Neural cell (in vitro differentiated cells): ENCODE measurements around the gene TFR2. TPM values are rescaled to one million over a fixed set of nuclear protein-coding genes. Genes with fewer than 3 reads are reported as not detected.
A peak's percentile ranks its signal among the peaks of the same experiment; 100 is the strongest.

Experiments
- H2AFZ ChIP-seq: fragments of 200-600, 300-800 bp; sonication (generic), shearing (Covaris generic); 2 replicates; pipeline ENCODE4 v1.6.0; 2014; ENCODE audit warnings: low read depth, mild to moderate bottlenecking, antibody characterized with exemption, low read length, moderate library complexity
- H3F3A ChIP-seq: fragments of 200-600 bp; shearing (Covaris generic); 2 replicates; pipeline ENCODE4 v1.6.1; 2016; ENCODE audit warnings: mild to moderate bottlenecking, moderate library complexity, mixed read lengths, antibody characterized with exemption, low read length; ENCODE audit not compliant: insufficient read depth, poor library complexity, severe bottlenecking
- H3K27ac ChIP-seq: fragments of 200-600, 300-800 bp; sonication (generic), shearing (Covaris generic); 2 replicates; pipeline ENCODE4 v1.5.1; 2014; ENCODE audit warnings: mild to moderate bottlenecking, low read length, moderate library complexity
- H3K27me3 ChIP-seq: fragments of 300-800, 200-600 bp; sonication (generic), shearing (Covaris generic); 2 replicates; pipeline ENCODE4 v1.6.0; 2014; ENCODE audit warnings: mild to moderate bottlenecking, low read depth, low read length, moderate library complexity; ENCODE audit not compliant: insufficient read depth
- H3K36me3 ChIP-seq: fragments of 300-800, 200-600 bp; sonication (generic), shearing (Covaris generic); 2 replicates; pipeline ENCODE4 v1.5.1; 2014; ENCODE audit warnings: mild to moderate bottlenecking, antibody characterized with exemption, low read length, moderate library complexity; ENCODE audit not compliant: insufficient read depth
- H3K4me2 ChIP-seq: fragments of 300-800, 200-600 bp; sonication (generic), shearing (Covaris generic); 2 replicates; pipeline ENCODE4 v1.6.0; 2014; ENCODE audit warnings: mild to moderate bottlenecking, low read length
- H3K4me3 ChIP-seq: fragments of 300-800, 200-600 bp; sonication (generic), shearing (Covaris generic); 2 replicates; pipeline ENCODE4 v1.5.1; 2014; ENCODE audit warnings: mild to moderate bottlenecking, low read length, moderate library complexity
- H3K79me2 ChIP-seq: fragments of 200-600 bp; shearing (Covaris generic); replicated peaks from 2 replicates; pipeline ENCODE4 v1.6.0; 2014; ENCODE audit warnings: mild to moderate bottlenecking, low read length, moderate library complexity; ENCODE audit not compliant: insufficient read depth
- H3K9ac ChIP-seq: fragments of 300-800, 200-600 bp; sonication (generic), shearing (Covaris generic); 2 replicates; pipeline ENCODE4 v1.6.1; 2016; ENCODE audit warnings: mild to moderate bottlenecking, low read length, mixed read lengths
- H3K9me2 ChIP-seq: fragments of 200-600 bp; shearing (Covaris generic); 2 replicates; pipeline ENCODE4 v1.6.1; 2016; ENCODE audit warnings: mild to moderate bottlenecking, low read length, mixed read lengths; ENCODE audit not compliant: insufficient read depth
- H3K9me3 ChIP-seq: fragments of 200-600, 300-800 bp; sonication (generic), shearing (Covaris generic); 2 replicates; pipeline ENCODE4 v1.6.1; 2016; ENCODE audit warnings: mild to moderate bottlenecking, mixed run types, low read length, moderate library complexity, mixed read lengths
- H4K20me1 ChIP-seq: fragments of 200-600 bp; shearing (Covaris generic); 2 replicates; pipeline ENCODE4 v1.6.1; 2016; ENCODE audit warnings: mild to moderate bottlenecking, mixed run types; ENCODE audit not compliant: insufficient read depth
- EP300 ChIP-seq: fragments of 450-650 bp; conservative IDR thresholded peaks from 2 replicates; pipeline ENCODE4 v1.6.1; 2014; ENCODE audit warnings: antibody characterized with exemption, mild to moderate bottlenecking, moderate library complexity; ENCODE audit not compliant: poor library complexity, severe bottlenecking
- EZH2 ChIP-seq: fragments of 200-600, 300-800 bp; shearing (Covaris generic), sonication (generic); IDR thresholded peaks from 2 replicates; pipeline ENCODE4 v1.6.1; 2014; ENCODE audit warnings: antibody characterized with exemption, low read length, borderline replicate concordance, mild to moderate bottlenecking; ENCODE audit not compliant: insufficient read depth, poor library complexity, severe bottlenecking
- MXI1 ChIP-seq: fragments of 450-650 bp; conservative IDR thresholded peaks from 2 replicates; pipeline ENCODE4 v1.6.1; 2014; ENCODE audit warnings: antibody characterized with exemption, mild to moderate bottlenecking; ENCODE audit not compliant: poor library complexity, severe bottlenecking
- POLR2AphosphoS5 ChIP-seq: IDR thresholded peaks from 2 replicates; pipeline ENCODE4 v1.6.1; 2012
- RAD21 ChIP-seq: fragments of 450-650 bp; conservative IDR thresholded peaks from 2 replicates; pipeline ENCODE4 v1.6.1; 2014; ENCODE audit warnings: antibody characterized with exemption, mild to moderate bottlenecking, moderate library complexity
- SMC3 ChIP-seq: fragments of 450-650 bp; conservative IDR thresholded peaks from 2 replicates; pipeline ENCODE4 v1.6.1; 2014; ENCODE audit warnings: antibody characterized with exemption, mild to moderate bottlenecking, moderate library complexity; ENCODE audit not compliant: poor library complexity
- TAF1 ChIP-seq: IDR thresholded peaks from 2 replicates; pipeline ENCODE4 v1.6.1; 2012; ENCODE audit warnings: low read depth
- polyA plus RNA-seq: library from polyadenylated mRNA; depleted of rRNA; stranded (reverse); fragments of >200 nt; gene quantifications from 2 replicates; pipeline ENCODE4 v1.2.3, GENCODE V29; 2014
- TF ChIP-seq, protein P1 (sequence below): IDR thresholded peaks from 2 replicates; pipeline ENCODE4 v1.6.1; 2012; ENCODE audit warnings: borderline replicate concordance
- TF ChIP-seq, protein P2 (sequence below): fragments of 450-650 bp; IDR thresholded peaks from 2 replicates; pipeline ENCODE4 v1.5.1; 2014; ENCODE audit warnings: antibody characterized with exemption, mild to moderate bottlenecking, moderate library complexity; ENCODE audit not compliant: poor library complexity, severe bottlenecking

Gene TFR2
- polyA plus RNA-seq, 1 donor from 2014 or later: 21.0 TPM

DNA sequence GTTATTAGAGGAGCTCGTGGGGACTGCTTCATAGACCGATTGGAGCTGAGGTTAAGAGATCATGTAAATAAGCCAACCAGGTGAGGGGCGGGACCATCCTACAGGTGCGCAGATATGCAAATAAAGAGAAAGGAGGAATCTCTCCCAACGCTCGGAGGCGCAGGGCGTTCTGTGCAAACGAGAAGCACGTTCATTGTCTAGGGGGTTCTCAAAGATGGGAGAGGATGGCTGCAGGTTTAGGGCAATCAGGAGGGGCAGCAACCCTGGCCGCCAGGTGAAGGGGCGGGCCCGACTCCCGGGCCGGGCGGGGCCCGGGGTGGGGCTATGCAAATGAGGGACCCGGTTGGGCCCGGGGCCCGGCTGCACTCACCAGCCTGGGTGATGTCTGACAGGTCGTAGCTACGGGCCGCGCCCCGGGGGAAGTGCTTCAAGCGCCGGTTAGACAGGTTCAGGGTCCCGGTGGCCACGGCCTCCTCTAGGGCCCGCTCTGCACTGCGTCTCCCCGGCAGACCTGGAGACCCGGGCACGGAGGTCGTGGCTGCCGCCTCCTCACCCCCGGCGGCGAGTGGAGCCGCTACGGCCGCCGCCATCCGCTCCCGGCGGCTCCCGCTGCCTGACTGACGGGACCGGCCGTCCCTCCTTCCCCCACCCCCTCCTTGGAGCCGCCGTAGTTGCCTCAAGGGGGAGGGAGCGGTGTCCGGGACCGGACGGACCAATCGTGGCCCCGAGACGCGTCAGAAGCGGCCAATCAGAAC, 55.7 kb downstream of the TFR2 start, which contains the start of gene LRCH4:
LRCH4 (minus strand) TSS at position 619 of the 755 bp plus-strand sequence; CDS start at position 590, 29 bp downstream.
- peak within 1 kb of the TSS; percentile 94 for H3K4me2 ChIP-seq
- peak within 1 kb of the TSS; percentile 99 for H3K4me3 ChIP-seq
- H3K27ac ChIP-seq: peak within 1 kb of the TSS; percentile 85
- no peak for TF ChIP-seq EZH2
- TF ChIP-seq MXI1: peak; percentile 72
- peak; percentile 61 for TF ChIP-seq SMC3
- peak; percentile 77 for TF ChIP-seq TAF1
- TF ChIP-seq RAD21: peak; percentile 40
- TF ChIP-seq EP300: peak; percentile 87
- TF ChIP-seq, protein P1, sequence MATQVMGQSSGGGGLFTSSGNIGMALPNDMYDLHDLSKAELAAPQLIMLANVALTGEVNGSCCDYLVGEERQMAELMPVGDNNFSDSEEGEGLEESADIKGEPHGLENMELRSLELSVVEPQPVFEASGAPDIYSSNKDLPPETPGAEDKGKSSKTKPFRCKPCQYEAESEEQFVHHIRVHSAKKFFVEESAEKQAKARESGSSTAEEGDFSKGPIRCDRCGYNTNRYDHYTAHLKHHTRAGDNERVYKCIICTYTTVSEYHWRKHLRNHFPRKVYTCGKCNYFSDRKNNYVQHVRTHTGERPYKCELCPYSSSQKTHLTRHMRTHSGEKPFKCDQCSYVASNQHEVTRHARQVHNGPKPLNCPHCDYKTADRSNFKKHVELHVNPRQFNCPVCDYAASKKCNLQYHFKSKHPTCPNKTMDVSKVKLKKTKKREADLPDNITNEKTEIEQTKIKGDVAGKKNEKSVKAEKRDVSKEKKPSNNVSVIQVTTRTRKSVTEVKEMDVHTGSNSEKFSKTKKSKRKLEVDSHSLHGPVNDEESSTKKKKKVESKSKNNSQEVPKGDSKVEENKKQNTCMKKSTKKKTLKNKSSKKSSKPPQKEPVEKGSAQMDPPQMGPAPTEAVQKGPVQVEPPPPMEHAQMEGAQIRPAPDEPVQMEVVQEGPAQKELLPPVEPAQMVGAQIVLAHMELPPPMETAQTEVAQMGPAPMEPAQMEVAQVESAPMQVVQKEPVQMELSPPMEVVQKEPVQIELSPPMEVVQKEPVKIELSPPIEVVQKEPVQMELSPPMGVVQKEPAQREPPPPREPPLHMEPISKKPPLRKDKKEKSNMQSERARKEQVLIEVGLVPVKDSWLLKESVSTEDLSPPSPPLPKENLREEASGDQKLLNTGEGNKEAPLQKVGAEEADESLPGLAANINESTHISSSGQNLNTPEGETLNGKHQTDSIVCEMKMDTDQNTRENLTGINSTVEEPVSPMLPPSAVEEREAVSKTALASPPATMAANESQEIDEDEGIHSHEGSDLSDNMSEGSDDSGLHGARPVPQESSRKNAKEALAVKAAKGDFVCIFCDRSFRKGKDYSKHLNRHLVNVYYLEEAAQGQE: peak; percentile 65
- TF ChIP-seq, protein P2, sequence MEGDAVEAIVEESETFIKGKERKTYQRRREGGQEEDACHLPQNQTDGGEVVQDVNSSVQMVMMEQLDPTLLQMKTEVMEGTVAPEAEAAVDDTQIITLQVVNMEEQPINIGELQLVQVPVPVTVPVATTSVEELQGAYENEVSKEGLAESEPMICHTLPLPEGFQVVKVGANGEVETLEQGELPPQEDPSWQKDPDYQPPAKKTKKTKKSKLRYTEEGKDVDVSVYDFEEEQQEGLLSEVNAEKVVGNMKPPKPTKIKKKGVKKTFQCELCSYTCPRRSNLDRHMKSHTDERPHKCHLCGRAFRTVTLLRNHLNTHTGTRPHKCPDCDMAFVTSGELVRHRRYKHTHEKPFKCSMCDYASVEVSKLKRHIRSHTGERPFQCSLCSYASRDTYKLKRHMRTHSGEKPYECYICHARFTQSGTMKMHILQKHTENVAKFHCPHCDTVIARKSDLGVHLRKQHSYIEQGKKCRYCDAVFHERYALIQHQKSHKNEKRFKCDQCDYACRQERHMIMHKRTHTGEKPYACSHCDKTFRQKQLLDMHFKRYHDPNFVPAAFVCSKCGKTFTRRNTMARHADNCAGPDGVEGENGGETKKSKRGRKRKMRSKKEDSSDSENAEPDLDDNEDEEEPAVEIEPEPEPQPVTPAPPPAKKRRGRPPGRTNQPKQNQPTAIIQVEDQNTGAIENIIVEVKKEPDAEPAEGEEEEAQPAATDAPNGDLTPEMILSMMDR: no peak
- TF ChIP-seq POLR2AphosphoS5: peak; percentile 99
- H3K36me3 ChIP-seq: no peaks in the 10 kb centered on the region
- H2AFZ ChIP-seq: peak within 1 kb of the TSS; percentile 48
- no peaks in the 10 kb centered on the region for H3K9me3 ChIP-seq
- H3K9ac ChIP-seq: peak within 1 kb of the TSS; percentile 96
- H3K9me2 ChIP-seq: no peaks in the 10 kb centered on the region
- H3F3A ChIP-seq: no peaks in the 10 kb centered on the region
- peaks cover 17% of the 10 kb centered on the region for H3K79me2 ChIP-seq
- H3K27me3 ChIP-seq: no peaks in the 10 kb centered on the region
- H4K20me1 ChIP-seq: no peaks in the 10 kb centered on the region

DNA sequence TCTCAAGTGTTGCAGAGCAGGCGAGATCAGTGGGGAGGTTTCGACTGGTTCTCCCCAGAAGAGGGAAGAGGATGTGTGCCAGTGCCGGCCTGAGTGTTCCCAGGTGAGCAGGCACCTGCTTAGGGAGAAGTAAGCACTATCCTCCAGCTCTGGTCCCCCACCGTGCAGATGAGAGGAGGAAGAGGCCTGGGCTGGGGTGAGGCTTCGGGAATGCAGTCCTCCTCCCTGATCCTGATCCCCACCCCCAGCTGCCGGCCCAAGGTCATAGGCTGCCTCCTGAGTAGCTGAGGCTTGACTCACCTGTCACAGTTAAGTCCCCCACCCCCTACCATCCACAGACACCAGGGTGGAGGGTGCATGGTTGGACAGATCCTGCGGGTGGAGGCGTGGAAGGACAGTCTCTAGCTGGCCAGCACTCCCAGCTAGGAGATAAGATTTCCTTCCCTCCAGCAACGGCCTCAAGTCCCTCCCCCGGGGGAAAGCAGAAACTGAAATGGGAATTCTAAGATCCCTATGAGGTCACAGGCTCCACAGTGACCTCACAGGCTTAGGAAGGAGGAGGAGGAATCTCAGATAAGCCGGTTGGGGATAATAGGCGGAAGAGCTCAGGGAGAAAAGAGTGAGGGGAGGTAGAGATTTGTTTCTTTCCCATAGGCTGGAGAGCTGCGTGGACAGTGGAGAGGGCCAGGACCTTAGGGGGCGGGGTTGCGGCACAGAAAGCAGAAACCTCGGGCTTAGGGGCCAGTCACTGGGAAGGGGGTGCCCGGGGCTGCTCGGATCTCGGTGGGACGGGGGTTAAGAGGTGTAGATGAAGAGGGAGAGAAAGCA, 56.5 kb downstream of the TFR2 start:
- peak overlapping the region; percentile 99 for H3K4me3 ChIP-seq
- no peaks in the 10 kb centered on the region for H3F3A ChIP-seq
- peak overlapping the region; percentile 10 for H2AFZ ChIP-seq
- TF ChIP-seq MXI1: no peak
- TF ChIP-seq EZH2: no peak
- no peak for TF ChIP-seq RAD21
- TF ChIP-seq, protein P2: no peak
- TF ChIP-seq, protein P1: no peak
- TF ChIP-seq SMC3: no peak
- TF ChIP-seq TAF1: no peak
- no peak for TF ChIP-seq POLR2AphosphoS5
- no peaks in the 10 kb centered on the region for H3K27me3 ChIP-seq
- no peaks in the 10 kb centered on the region for H3K9me2 ChIP-seq
- no peaks in the 10 kb centered on the region for H4K20me1 ChIP-seq
- H3K27ac ChIP-seq: peak overlapping the region; percentile 85
- H3K9ac ChIP-seq: peak overlapping the region; percentile 96
- H3K36me3 ChIP-seq: no peaks in the 10 kb centered on the region
- peaks cover 17% of the 10 kb centered on the region for H3K79me2 ChIP-seq
- peak overlapping the region; percentile 94 for H3K4me2 ChIP-seq
- H3K9me3 ChIP-seq: no peaks in the 10 kb centered on the region
